ENCODE results near the gene PIGU. TPM values are rescaled to one million over a fixed set of nuclear protein-coding genes. Genes with fewer than 3 reads are reported as not detected.

PIGU gene
- total and polyA plus RNA-seq, 2 of the 13 experiments (the other 11 are each of a cell fraction or from before 2014, with no cell fraction given): 45.5 to 231 TPM

- TF ChIP-seq PREB (CRISPR knock-in tag; IDR thresholded peaks at IDR 0.05): no peak
- peak; percentile 63; the same call in 1 of the 2 replicates for TF ChIP-seq ZNF556 (CRISPR knock-in tag; IDR thresholded peaks at IDR 0.05; ENCODE audit: borderline replicate concordance)
- no peak for TF ChIP-seq ZFYVE20 (CRISPR knock-in tag; IDR thresholded peaks at IDR 0.05; ENCODE audit: borderline replicate concordance, low read depth)
- peak; percentile 44 for TF ChIP-seq MED8 (CRISPR knock-in tag; IDR thresholded peaks at IDR 0.05; ENCODE audit: insufficient replicate concordance)
- TF ChIP-seq MAZ (IDR thresholded peaks at IDR 0.05; ENCODE audit: borderline replicate concordance, low read depth, low read length): no peak
- TF ChIP-seq MAZ (CRISPR knock-in tag; IDR thresholded peaks at IDR 0.05; ENCODE audit: low read depth): no peak; the same call in 1 of the 2 replicates
- TF ChIP-seq PBX2 (CRISPR knock-in tag; IDR thresholded peaks at IDR 0.05): no peak
- TF ChIP-seq HDAC2 (CRISPR knock-in tag; IDR thresholded peaks at IDR 0.05): no peak; the same call in 1 of the 2 replicates
- 0 out of 2 replicates have a peak, but pooled peaks have one; percentile 20 for TF ChIP-seq SP2 (CRISPR knock-in tag; IDR thresholded peaks at IDR 0.05)
- no peak for TF ChIP-seq ZNF30 (CRISPR knock-in tag; IDR thresholded peaks at IDR 0.05)
- TF ChIP-seq ZNF180 (CRISPR knock-in tag; IDR thresholded peaks at IDR 0.05; ENCODE audit: borderline replicate concordance, low read depth): no peak
- TF ChIP-seq ZBTB37 (CRISPR knock-in tag; IDR thresholded peaks at IDR 0.05): 0 out of 2 replicates have a peak, but pooled peaks have one; percentile 25
- TF ChIP-seq ZNF720 (CRISPR knock-in tag; IDR thresholded peaks at IDR 0.05): no peak
- no peak; the same call in 1 of the 2 replicates for TF ChIP-seq ZNF691 (CRISPR knock-in tag; IDR thresholded peaks at IDR 0.05; ENCODE audit: borderline replicate concordance, low read depth)
- no peak for TF ChIP-seq POGK (CRISPR knock-in tag; conservative IDR thresholded peaks at IDR 0.05)
- no peak for TF ChIP-seq SNAPC5 (CRISPR knock-in tag; IDR thresholded peaks at IDR 0.05; ENCODE audit: borderline replicate concordance)
- no peak for TF ChIP-seq KAT7 (CRISPR knock-in tag; IDR thresholded peaks at IDR 0.05; ENCODE audit: borderline replicate concordance)
- no peak for TF ChIP-seq ZNF33B (CRISPR knock-in tag; IDR thresholded peaks at IDR 0.05)
- TF ChIP-seq ZNF44 (CRISPR knock-in tag; IDR thresholded peaks at IDR 0.05): no peak
- no peak; the same call in 1 of the 2 replicates for TF ChIP-seq BORCS8-MEF2B (CRISPR knock-in tag; IDR thresholded peaks at IDR 0.05)
- TF ChIP-seq ZNF703 (CRISPR knock-in tag; IDR thresholded peaks at IDR 0.05; ENCODE audit: borderline replicate concordance): no peak
Observed at GRCh38 chr20:34522969-34523871, 153.7 kb downstream of the PIGU start (continued).
